Measurements from ENCODE around the gene IGHMBP2. TPM values are rescaled to one million over a fixed set of nuclear protein-coding genes. Genes with fewer than 3 reads are reported as not detected.

Gene IGHMBP2
- total RNA-seq, 2 donors from 2014 or later = 8.5 to 8.8 TPM

DNA sequence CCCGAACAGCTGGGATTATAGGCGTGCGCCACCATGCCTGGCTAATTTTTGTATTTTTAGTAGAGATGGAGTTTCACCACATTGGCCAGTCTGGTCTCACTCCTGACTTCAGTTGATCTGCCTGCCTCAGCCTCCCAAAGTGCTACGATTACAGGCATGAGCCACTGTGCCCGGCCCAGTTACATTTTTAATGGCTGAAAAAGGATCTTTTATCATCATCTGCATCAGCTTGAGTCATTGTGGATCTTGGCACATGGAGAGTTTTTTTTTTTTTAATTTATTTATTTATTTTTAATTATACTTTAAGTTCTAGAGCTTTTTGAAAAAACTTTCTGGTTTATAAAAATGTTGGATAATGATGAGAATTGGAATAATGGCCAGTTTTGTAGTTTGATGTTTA is 8.6 kb downstream of the IGHMBP2 start:
- Histone ChIP-seq H3K4me3 (no peak overlapping the region), H3K4me1 (no peaks in the 10 kb centered on the region), H3K27ac (no peak overlapping the region), H3K9me3 (no peaks in the 10 kb centered on the region), H3K27me3 (no peaks in the 10 kb centered on the region), H3K36me3 (peaks cover 92% of the 10 kb centered on the region)
- TF ChIP-seq, protein P1, sequence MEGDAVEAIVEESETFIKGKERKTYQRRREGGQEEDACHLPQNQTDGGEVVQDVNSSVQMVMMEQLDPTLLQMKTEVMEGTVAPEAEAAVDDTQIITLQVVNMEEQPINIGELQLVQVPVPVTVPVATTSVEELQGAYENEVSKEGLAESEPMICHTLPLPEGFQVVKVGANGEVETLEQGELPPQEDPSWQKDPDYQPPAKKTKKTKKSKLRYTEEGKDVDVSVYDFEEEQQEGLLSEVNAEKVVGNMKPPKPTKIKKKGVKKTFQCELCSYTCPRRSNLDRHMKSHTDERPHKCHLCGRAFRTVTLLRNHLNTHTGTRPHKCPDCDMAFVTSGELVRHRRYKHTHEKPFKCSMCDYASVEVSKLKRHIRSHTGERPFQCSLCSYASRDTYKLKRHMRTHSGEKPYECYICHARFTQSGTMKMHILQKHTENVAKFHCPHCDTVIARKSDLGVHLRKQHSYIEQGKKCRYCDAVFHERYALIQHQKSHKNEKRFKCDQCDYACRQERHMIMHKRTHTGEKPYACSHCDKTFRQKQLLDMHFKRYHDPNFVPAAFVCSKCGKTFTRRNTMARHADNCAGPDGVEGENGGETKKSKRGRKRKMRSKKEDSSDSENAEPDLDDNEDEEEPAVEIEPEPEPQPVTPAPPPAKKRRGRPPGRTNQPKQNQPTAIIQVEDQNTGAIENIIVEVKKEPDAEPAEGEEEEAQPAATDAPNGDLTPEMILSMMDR (IDR thresholded peaks at IDR 0.05) = no peak
- DNase-seq (ENCODE audit: low spot score) = no peak

DNA sequence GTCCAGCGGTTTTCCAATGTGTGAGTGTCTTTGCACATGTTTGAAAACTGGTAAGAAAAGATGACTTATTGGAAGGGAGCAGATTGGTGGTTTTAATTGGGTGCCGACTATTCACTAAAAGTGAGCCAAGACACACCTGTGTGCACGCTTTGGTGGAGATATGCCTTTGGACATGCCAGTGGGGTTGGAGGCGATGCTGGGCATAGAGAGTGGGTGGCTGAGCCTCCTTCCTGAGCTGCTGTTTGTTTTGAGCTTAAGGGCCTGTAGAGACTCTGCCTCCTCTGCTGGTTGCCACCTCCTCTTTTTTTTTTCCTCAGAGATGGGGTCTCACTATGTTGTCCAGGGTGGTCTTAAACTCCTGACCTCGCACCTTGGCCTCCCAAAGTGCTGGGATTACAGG is 9.5 kb downstream of the IGHMBP2 start:
- Histone ChIP-seq H3K9me3 (no peaks in the 10 kb centered on the region), H3K4me3 (no peak overlapping the region), H3K27ac (no peak overlapping the region), H3K27me3 (no peaks in the 10 kb centered on the region), H3K4me1 (no peaks in the 10 kb centered on the region), H3K36me3 (peaks cover 87% of the 10 kb centered on the region)
- TF ChIP-seq, protein P1 (IDR thresholded peaks at IDR 0.05) = no peak
- DNase-seq (ENCODE audit: low spot score) = no peak

DNA sequence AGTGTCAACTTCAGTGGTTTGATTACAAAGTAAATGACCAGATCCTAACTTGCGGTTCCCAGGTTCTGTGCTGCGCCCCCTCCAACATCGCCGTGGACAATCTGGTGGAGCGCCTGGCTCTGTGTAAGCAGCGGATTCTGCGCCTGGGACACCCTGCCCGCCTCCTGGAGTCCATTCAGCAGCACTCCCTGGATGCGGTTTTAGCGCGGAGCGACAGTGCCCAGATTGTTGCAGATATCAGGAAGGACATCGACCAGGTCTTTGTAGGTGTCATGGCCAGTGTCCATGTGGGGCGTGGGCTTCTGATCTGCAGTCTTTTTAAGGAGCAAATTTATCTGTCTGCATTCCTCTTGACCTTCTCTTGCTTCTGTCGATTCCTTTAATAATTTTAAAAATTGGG is 11.1 kb downstream of the IGHMBP2 start:
- Histone ChIP-seq H3K36me3 (peaks cover 80% of the 10 kb centered on the region), H3K4me3 (no peak overlapping the region), H3K9me3 (no peaks in the 10 kb centered on the region), H3K4me1 (no peaks in the 10 kb centered on the region), H3K27ac (no peak overlapping the region), H3K27me3 (no peaks in the 10 kb centered on the region)
- DNase-seq (ENCODE audit: low spot score) = no peak
- TF ChIP-seq, protein P1 (IDR thresholded peaks at IDR 0.05) = no peak

DNA sequence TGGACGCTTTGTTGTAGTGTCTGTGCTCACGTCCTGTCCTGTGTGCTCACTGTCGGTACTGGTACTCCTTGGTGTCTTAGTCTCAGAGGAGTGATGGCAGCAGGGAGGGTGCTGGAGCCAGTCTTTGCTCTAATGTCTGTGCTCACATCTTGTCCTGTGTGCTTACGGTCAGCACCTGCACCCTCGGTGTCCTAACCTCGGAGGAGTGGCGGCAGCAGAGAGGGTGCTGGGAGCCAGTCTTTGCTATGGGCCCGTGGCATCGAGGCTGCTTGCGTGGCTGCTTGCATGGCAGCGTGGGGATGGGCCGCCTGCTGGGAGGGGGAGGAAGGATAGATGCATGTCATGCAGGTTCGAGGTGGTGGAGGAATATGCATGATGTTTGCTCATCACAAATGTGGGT is 12.7 kb downstream of the IGHMBP2 start:
- Histone ChIP-seq H3K4me3 (no peak overlapping the region), H3K27ac (no peak overlapping the region), H3K4me1 (no peaks in the 10 kb centered on the region), H3K9me3 (no peaks in the 10 kb centered on the region), H3K27me3 (no peaks in the 10 kb centered on the region), H3K36me3 (peaks cover 74% of the 10 kb centered on the region)
- DNase-seq (ENCODE audit: low spot score) = no peak
- TF ChIP-seq, protein P1 (IDR thresholded peaks at IDR 0.05) = no peak

DNA sequence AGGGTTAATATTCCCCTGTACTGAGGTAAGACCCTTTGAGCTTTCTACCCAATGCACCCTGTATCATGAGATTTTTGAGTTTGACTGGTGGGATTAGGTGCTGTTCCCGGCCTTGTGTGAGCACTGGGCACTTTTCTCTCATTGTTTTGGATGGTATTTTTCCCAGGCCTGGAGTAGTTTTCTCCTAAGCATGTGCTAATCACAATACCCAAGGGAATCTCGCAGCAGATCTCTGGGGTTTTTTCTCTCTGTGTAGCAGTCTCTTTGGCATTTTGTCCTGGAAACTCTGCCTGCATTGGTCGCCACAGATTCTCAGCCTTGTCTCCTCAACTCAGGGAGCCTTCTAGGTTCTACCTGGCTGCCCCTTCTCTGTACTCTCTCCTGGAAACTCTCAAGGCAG is 19.9 kb downstream of the IGHMBP2 start:
- H3K27ac ChIP-seq = no peak overlapping the region
- H3K4me1 ChIP-seq = peaks cover 0 to 14% of the 10 kb centered on the region in 2 donors
- H3K27me3 ChIP-seq = no peaks in the 10 kb centered on the region
- no peak overlapping the region for H3K4me3 ChIP-seq
- H3K9me3 ChIP-seq = peaks cover 7 to 25% of the 10 kb centered on the region in 2 donors
- peaks cover 60% of the 10 kb centered on the region for H3K36me3 ChIP-seq
- no peak for DNase-seq (ENCODE audit: low spot score)
- TF ChIP-seq, protein P1 (IDR thresholded peaks at IDR 0.05) = no peak

Measured in right atrium auricular region (tissue), 2 donors.